Left forelimb (tissue), 1 donor: ENCODE results near the gene FOXA2.

ENCODE experiments used
- DNase-seq: peaks from one replicate; pipeline ENCODE4 v3.0.0-alpha.2; 2018; ENCODE audit warnings: low spot score

The FOXA2 gene

GRCh38 chr20:22536956-22537756 lies 47.2 kb downstream of the FOXA2 start:
- DNase-seq: no peak

- no peak for DNase-seq
These were observed 48.1 kb downstream of the FOXA2 start for GRCh38 chr20:22536141-22536828.

- DNase-seq: no peak
These were observed 48.9 kb downstream of the FOXA2 start for GRCh38 chr20:22535483-22535882.

DNA sequence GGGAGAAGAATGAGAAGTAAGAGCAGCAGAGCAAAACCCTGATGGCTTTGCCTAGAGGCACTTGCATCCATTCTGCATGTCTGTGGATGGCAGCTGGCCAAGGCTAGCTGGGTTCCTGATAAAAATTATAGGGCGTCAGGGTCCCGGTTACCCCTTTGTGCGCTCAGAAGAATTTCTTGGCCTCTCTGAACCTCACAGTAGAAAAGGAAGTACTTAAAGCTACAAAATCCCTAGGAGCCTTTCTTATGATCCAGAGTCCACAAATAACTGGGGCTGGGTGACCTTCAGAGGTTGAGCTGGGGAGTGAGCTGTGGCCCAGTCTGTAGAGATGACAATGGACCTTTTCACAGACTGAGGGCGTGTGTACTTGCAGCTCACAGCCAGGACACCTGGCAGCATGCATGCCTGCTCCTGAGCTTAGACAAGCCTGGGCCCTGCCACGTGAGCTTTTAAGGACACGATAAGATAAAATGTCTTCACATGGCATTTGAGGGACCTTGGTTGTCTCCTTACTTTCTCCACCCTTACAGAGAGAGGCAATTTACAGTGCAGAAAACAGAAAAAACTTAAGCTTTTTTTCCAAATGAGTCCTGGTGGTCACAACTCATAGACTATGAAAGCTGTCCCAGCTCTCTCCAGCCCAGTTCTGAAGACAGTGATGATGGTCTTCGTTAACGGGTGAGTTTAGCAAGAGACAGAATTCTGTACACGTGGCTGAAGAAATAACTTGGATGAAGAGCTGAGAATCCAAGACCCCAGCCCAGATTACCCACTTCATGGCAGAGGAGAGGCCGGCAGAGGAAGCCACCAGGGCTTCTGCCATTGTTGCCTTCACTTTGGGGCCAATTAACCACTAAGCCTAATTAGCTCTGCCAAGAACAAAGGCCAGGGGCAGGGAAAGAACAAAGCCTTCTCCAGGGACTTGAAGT lies 50.3 kb downstream of the FOXA2 start:
- no peak for DNase-seq

DNA sequence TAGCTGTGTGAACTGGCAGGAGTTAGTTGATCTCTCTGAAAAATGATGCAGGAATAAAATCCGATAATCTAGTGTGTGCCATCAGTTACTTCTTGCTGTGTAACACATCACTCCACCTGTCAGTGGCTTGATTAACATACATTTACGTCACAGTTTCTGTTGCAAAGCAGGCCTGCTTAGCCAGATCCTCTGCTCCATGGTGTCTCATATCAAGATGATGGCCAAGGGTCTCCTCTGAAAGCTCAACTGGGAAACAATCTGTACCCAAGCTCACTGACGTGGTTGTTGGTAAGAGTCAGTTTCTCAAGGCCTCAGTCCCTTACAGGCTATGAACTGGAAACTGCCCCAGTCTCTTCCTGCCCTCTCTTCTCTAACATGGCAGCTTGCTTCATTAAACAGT lies 51.8 kb downstream of the FOXA2 start:
- DNase-seq: no peak

GRCh38 chr20:22531756-22532155 lies 52.6 kb downstream of the FOXA2 start:
- DNase-seq: no peak

DNA sequence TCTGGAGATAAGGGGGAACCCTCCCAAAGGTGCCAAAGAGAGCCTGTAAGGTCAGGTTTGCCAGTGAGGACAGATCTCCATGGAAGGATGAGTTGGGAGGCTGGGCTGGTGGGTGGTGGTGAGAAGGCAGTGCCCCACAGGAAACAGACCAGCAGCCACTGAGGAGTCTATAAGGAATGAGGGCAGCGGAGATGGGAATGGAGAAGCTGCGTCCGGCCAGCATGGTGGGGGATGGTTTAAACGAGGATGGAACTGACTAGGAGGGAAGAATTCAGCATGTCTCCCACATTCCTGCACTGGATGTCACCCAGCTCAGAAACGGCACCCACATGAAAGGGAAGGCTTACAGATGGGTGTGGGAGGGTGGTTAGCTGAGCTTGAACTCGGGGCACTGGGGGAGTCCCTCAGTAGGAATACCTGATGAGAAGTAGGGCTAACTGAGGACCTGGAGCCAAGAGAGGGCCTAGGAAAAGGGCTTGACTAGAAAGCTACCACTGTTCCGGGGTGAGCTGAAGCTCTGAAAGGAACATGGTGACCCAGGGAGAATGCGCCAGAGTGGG lies 53.2 kb downstream of the FOXA2 start:
- no peak for DNase-seq
